Measurements from ENCODE around the gene ZCCHC14. TPM values are rescaled to one million over a fixed set of nuclear protein-coding genes. Genes with fewer than 3 reads are reported as not detected.

ZCCHC14 gene
- total and polyA plus RNA-seq, 2 of the 13 experiments (the other 11 are each of a cell fraction or from before 2014, with no cell fraction given), result 12.4 to 12.5 TPM

- TF ChIP-seq ZNF350 (CRISPR knock-in tag; IDR thresholded peaks at IDR 0.05; ENCODE audit: borderline replicate concordance, low read depth) (0 out of 2 replicates have a peak, but pooled peaks have one; percentile 25), ZNF280B (CRISPR knock-in tag; IDR thresholded peaks at IDR 0.05; ENCODE audit: borderline replicate concordance) (0 out of 2 replicates have a peak, but pooled peaks have one; percentile 43), NFKB2 (CRISPR knock-in tag; IDR thresholded peaks at IDR 0.05; ENCODE audit: borderline replicate concordance) (peak; percentile 22; the same call in 1 of the 2 replicates), PATZ1 (CRISPR knock-in tag; IDR thresholded peaks at IDR 0.05) (no peak), FOXO4 (CRISPR knock-in tag; conservative IDR thresholded peaks at IDR 0.05) (no peak), BRD4 (CRISPR knock-in tag; IDR thresholded peaks at IDR 0.05) (no peak), TRIM24 (CRISPR knock-in tag; IDR thresholded peaks at IDR 0.05) (no peak), ZNF274 (CRISPR knock-in tag; IDR thresholded peaks at IDR 0.05) (peak; percentile 4; the same call in 1 of the 2 replicates), PAF1 (CRISPR knock-in tag; IDR thresholded peaks at IDR 0.05) (no peak), ZNF619 (CRISPR knock-in tag; IDR thresholded peaks at IDR 0.05) (0 out of 2 replicates have a peak, but pooled peaks have one; percentile 73), TFDP1 (CRISPR knock-in tag; IDR thresholded peaks at IDR 0.05; ENCODE audit: borderline replicate concordance) (no peak), ZNF607 (CRISPR knock-in tag; IDR thresholded peaks at IDR 0.05; ENCODE audit: borderline replicate concordance) (no peak), ZBTB38 (CRISPR knock-in tag; IDR thresholded peaks at IDR 0.05) (peak; percentile 80; the same call in 1 of the 2 replicates), ELF3 (CRISPR knock-in tag; IDR thresholded peaks at IDR 0.05) (no peak), MAX (IDR thresholded peaks at IDR 0.05) (no peak), SMYD3 (CRISPR knock-in tag; IDR thresholded peaks at IDR 0.05) (no peak), DNMT1 (CRISPR knock-in tag; IDR thresholded peaks at IDR 0.05) (no peak), ZNF761 (CRISPR knock-in tag; conservative IDR thresholded peaks at IDR 0.05) (no peak), ZBTB7B (CRISPR knock-in tag; IDR thresholded peaks at IDR 0.05) (peak; percentile 36; the same call in 1 of the 2 replicates), NPAS2 (CRISPR knock-in tag; IDR thresholded peaks at IDR 0.05; ENCODE audit: borderline replicate concordance) (no peak), MAF1 (CRISPR knock-in tag; IDR thresholded peaks at IDR 0.05; ENCODE audit: borderline replicate concordance) (no peak)
Measured at GRCh38 chr16:87495578-87496446, 3.0 kb upstream of the ZCCHC14 start (continued).

Measured in HepG2 (cell line).